A549 treated with ZK216348 at 1 μM for 4 hours (cell line): ENCODE measurements around the gene ADAMTS2. TPM values are rescaled to one million over a fixed set of nuclear protein-coding genes. Genes with fewer than 3 reads are reported as not detected.

ENCODE experiments used
- total RNA-seq: library from RNA; stranded (reverse); fragments of 200-300 nt; extraction: Qiagen RNA extraction; gene quantifications from 5 replicates; pipeline ENCODE4 v1.2.3, GENCODE V29; 2022; ENCODE audit warnings: low read depth

Gene ADAMTS2
- total RNA-seq: 0.07 to 0.16 TPM (median 0.09 TPM) in 4 of 5 replicates, not detected in the other

DNA sequence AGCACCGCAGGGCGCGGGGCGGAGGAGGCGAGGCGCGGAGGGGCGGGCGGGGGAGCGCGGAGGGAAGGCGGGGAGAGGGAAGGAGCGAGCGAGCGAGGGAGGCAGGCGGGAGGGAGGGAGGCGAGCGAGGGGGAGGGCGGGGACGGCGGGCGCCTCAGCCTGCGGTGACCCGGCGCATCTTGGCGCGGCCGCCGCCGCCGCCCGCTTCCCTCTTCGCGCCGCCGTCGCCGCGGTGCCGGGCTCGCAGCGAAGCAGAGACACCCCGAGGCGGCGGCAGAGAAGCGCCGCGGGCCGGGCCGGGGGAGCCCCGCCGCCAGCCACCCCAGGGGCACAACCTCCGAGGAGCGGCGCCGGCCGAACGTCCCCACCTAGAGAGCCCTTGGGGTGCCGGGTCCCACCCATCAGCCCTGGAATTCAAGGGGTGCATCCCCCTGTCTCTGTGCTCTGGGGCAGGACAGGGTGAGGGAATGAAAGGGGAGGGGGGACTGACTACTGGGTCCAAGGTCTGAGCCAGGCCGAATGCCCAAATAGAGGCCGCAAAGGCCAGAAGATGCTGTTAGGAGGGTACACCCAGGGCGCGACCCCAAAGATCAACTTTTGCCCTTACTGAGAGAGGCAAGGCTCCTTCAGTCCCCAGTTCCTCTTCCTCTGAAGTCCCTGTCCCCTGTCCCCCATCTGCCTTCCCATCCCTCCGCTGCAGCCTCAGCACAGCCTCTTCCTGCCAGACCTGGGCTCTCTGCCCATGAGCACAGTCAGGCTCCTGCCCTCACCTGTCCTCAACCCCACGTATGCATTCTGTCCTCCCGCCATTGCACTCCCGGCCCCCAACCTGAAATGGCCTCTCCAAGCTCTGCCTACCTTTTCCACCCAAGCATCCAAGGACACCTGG lies at the start of gene ADAMTS2:
Gene ADAMTS2, minus strand, starts transcription at position 29 of the 889 bp plus-strand sequence. CDS start 133 bp downstream, outside the sequence.

Other genes starting within 250 kb of the ADAMTS2 start
- gene RUFY1, start 205.1 kb upstream of the ADAMTS2 start, total RNA-seq: 28.6 to 34.3 TPM (median 31.0 TPM) in 5 replicates